WTC11 (cell line): Measurements from ENCODE around the gene CCNG2.

Experiments used
- CTCF ChIP-seq: fragments of 200-600 bp; IDR thresholded peaks from 2 replicates; pipeline ENCODE4 v1.8.0; 2022; ENCODE audit warnings: antibody characterized with exemption
- FOXP1 ChIP-seq: sonication (generic); formaldehyde crosslinking; IDR thresholded peaks from 2 replicates; pipeline ENCODE4 v1.8.0; 2022; ENCODE audit warnings: missing genetic modification reagents, mild to moderate bottlenecking, moderate library complexity, borderline replicate concordance
- JUN ChIP-seq: sonication (generic); formaldehyde crosslinking; IDR thresholded peaks from 2 replicates; pipeline ENCODE4 v1.8.0; 2023; ENCODE audit warnings: mild to moderate bottlenecking, missing genetic modification reagents
- PREB ChIP-seq: sonication (generic); formaldehyde crosslinking; IDR thresholded peaks from 2 replicates; pipeline ENCODE4 v1.8.1; 2022; ENCODE audit warnings: mild to moderate bottlenecking, missing genetic modification reagents, moderate library complexity, borderline replicate concordance
- TEAD1 ChIP-seq: sonication (generic); formaldehyde crosslinking; IDR thresholded peaks from 2 replicates; pipeline ENCODE4 v1.8.0; 2022; ENCODE audit warnings: mild to moderate bottlenecking, missing genetic modification reagents
- ZNF232 ChIP-seq: sonication (generic); formaldehyde crosslinking; IDR thresholded peaks from 2 replicates; pipeline ENCODE4 v1.8.0; 2022; ENCODE audit warnings: mild to moderate bottlenecking, missing genetic modification reagents
- ZSCAN18 ChIP-seq: fragments of 250-450 bp; sonication (Bioruptor Pico); IDR thresholded peaks from 2 replicates; pipeline ENCODE4 v2.1.2; 2022; ENCODE audit warnings: mild to moderate bottlenecking, moderate library complexity

GRCh38 chr4:77151241-77151640 is 5.8 kb upstream of the CCNG2 start:
- TF ChIP-seq ZSCAN18 (CRISPR knock-in tag) (no peak), FOXP1 (no peak), CTCF (no peak), TEAD1 (CRISPR knock-in tag) (no peak), ZNF232 (no peak), PREB (no peak), JUN (no peak)
